ENCODE results near the gene SLC35A5. TPM values are rescaled to one million over a fixed set of nuclear protein-coding genes. Genes with fewer than 3 reads are reported as not detected.

SLC35A5 gene
- total RNA-seq, 1 experiment from 2014 or later, result 21.4 TPM

GRCh38 chr3:112627419-112627818 lies 65.6 kb downstream of the SLC35A5 start:
- Histone ChIP-seq H3K4me1 (ENCODE audit: control insufficient read depth in 1 of 2, insufficient read depth in 2 of 2, low read length in 2 of 2) (peaks cover 0 to 6% of the 10 kb centered on the region in 2 experiments; a peak in 2 of 4 replicates), H3K4me3 (replicated peaks in 1 of 2; ENCODE audit: low read depth in 1 of 2, low read length in 2 of 2) (no peak overlapping the region), H3K79me2 (ENCODE audit: insufficient read depth, low read length) (no peaks in the 10 kb centered on the region), H2AFZ (ENCODE audit: low read depth, low read length, poor library complexity, severe bottlenecking) (no peak overlapping the region), H3K9me3 (ENCODE audit: control insufficient read depth in 1 of 2, insufficient read depth in 1 of 2, low read depth in 1 of 2, low read length in 2 of 2) (no peaks in the 10 kb centered on the region), H3K27ac (ENCODE audit: low read depth, low read length) (no peak overlapping the region), H4K20me1 (ENCODE audit: insufficient read depth) (no peaks in the 10 kb centered on the region), H3K27me3 (ENCODE audit: insufficient read depth, low read length) (no peaks in the 10 kb centered on the region), H3K9me2 (ENCODE audit: insufficient read depth) (no peaks in the 10 kb centered on the region), H3K36me3 (ENCODE audit: control insufficient read depth in 1 of 2, insufficient read depth in 2 of 2, low read length in 2 of 2) (no peaks in the 10 kb centered on the region), H3K9ac (ENCODE audit: low read length) (no peak overlapping the region), H3K4me2 (ENCODE audit: low read length) (no peak overlapping the region)
- no peak for DNase-seq (ENCODE audit: low read depth, low spot score)
- no peak for TF ChIP-seq EZH2phosphoT487 (IDR thresholded peaks at IDR 0.05; ENCODE audit: borderline replicate concordance)
- no peak for ATAC-seq
- RAD21 ChIA-PET (ENCODE audit: low non-redundant PET in 1 of 2, low total read pairs in 2 of 2, uncharacterized antibody in 2 of 2, unreplicated experiment in 2 of 2), result no interaction called here
- POLR2A ChIA-PET, result no interaction called here
- CTCF ChIA-PET, result no interaction called here
- no TSS peak for BruUV-seq (replicated peaks)
- intact Hi-C loops (cut with micrococcal nuclease), result no loop called here

GRCh38 chr3:112627919-112628466 lies 66.1 kb downstream of the SLC35A5 start:
- CTCF ChIA-PET, result no interaction called here
- TF ChIP-seq RAD21 (IDR thresholded peaks at IDR 0.05; ENCODE audit: low read depth) (no peak), FOSL1 (IDR thresholded peaks at IDR 0.05; ENCODE audit: low read depth) (no peak), POLR2A (IDR thresholded peaks at IDR 0.05; ENCODE audit: borderline replicate concordance, extremely low read depth, insufficient read depth, insufficient read length) (no peak), ZBTB33 (IDR thresholded peaks at IDR 0.05; ENCODE audit: extremely low read depth, insufficient replicate concordance, low read length) (no peak), EZH2phosphoT487 (IDR thresholded peaks at IDR 0.05; ENCODE audit: borderline replicate concordance) (no peak), ELF1 (IDR thresholded peaks at IDR 0.05; ENCODE audit: borderline replicate concordance, low read depth) (no peak), POLR2AphosphoS5 (IDR thresholded peaks at IDR 0.05; ENCODE audit: low read depth, low read length) (no peak), SIN3A (IDR thresholded peaks at IDR 0.05; ENCODE audit: low read depth) (no peak), CTCF (IDR thresholded peaks at IDR 0.05 in 2 of 3, conservative IDR thresholded peaks at IDR 0.05 in 1 of 3; ENCODE audit: borderline replicate concordance in 1 of 3, insufficient read depth in 1 of 3, low read depth in 2 of 3, low read length in 2 of 3) (no peak), MAX (IDR thresholded peaks at IDR 0.05) (no peak), REST (IDR thresholded peaks at IDR 0.05; ENCODE audit: low read depth) (no peak), SP1 (IDR thresholded peaks at IDR 0.05; ENCODE audit: low read depth) (no peak)

More at GRCh38 chr3:112627919-112628466, 66.1 kb downstream of the SLC35A5 start:
- Histone ChIP-seq H2AFZ (ENCODE audit: low read depth, low read length, poor library complexity, severe bottlenecking) (no peak overlapping the region), H3K27ac (ENCODE audit: low read depth, low read length) (no peak overlapping the region), H3K4me3 (replicated peaks in 1 of 2; ENCODE audit: low read depth in 1 of 2, low read length in 2 of 2) (no peak overlapping the region), H3K27me3 (ENCODE audit: insufficient read depth, low read length) (no peaks in the 10 kb centered on the region), H3K9ac (ENCODE audit: low read length) (no peak overlapping the region), H3K9me2 (ENCODE audit: insufficient read depth) (no peaks in the 10 kb centered on the region), H3K9me3 (ENCODE audit: control insufficient read depth in 1 of 2, insufficient read depth in 1 of 2, low read depth in 1 of 2, low read length in 2 of 2) (no peaks in the 10 kb centered on the region), H4K20me1 (ENCODE audit: insufficient read depth) (no peaks in the 10 kb centered on the region), H3K4me1 (ENCODE audit: control insufficient read depth in 1 of 2, insufficient read depth in 2 of 2, low read length in 2 of 2) (peaks cover 0 to 6% of the 10 kb centered on the region in 2 experiments; a peak in 2 of 4 replicates), H3K36me3 (ENCODE audit: control insufficient read depth in 1 of 2, insufficient read depth in 2 of 2, low read length in 2 of 2) (no peaks in the 10 kb centered on the region), H3K79me2 (ENCODE audit: insufficient read depth, low read length) (no peaks in the 10 kb centered on the region), H3K4me2 (ENCODE audit: low read length) (no peak overlapping the region)
- intact Hi-C loops (cut with micrococcal nuclease), result no loop called here
- ChIA-PET RAD21 (ENCODE audit: low non-redundant PET in 1 of 2, low total read pairs in 2 of 2, uncharacterized antibody in 2 of 2, unreplicated experiment in 2 of 2) (no interaction called here), POLR2A (no interaction called here)
- DNase-seq (ENCODE audit: low read depth, low spot score), result no peak
- ATAC-seq, result no peak
- BruUV-seq (replicated peaks), result no TSS peak
